ENCODE measurements around the gene MARCHF7.

Gene MARCHF7

DNA sequence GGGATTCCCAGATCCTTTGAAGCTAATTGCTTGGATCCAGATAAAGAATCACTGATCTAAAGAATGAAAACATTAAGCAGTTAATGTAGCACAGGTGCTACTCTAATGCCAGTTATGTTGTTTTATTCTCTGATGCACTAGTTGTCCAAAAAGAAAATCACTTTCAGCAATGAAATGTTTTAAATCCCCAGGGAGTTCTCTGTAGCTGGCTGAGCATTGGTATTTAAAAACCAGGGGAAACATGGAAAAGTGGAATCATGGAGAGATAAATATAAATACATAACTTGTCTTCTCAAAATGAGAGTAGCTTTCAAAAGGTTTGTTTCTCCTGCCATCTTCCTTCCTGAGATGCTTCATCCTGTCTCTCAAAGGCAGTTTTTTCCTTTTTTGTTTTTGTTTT, 48.0 kb downstream of the MARCHF7 start:
- Histone ChIP-seq H3K79me2 (ENCODE audit: low read length) (peaks cover 19% of the 10 kb centered on the region), H3K9me3 (ENCODE audit: insufficient read depth, low read length) (no peaks in the 10 kb centered on the region), H4K20me1 (ENCODE audit: insufficient read depth, low read length) (peaks cover 22% of the 10 kb centered on the region), H3K27me3 (ENCODE audit: low read depth, low read length) (no peaks in the 10 kb centered on the region), H2AFZ (ENCODE audit: low read depth, low read length) (no peak overlapping the region), H3K27ac (ENCODE audit: low read length) (no peak overlapping the region), H3K36me3 (replicated peaks; ENCODE audit: low read depth, low read length) (peaks cover 57% of the 10 kb centered on the region), H3K9ac (ENCODE audit: low read length) (no peak overlapping the region), H3K4me2 (ENCODE audit: low read length) (no peak overlapping the region), H3K4me1 (ENCODE audit: low read length) (no peaks in the 10 kb centered on the region), H3K4me3 (ENCODE audit: low read length) (no peak overlapping the region)
- TF ChIP-seq EZH2phosphoT487 (IDR thresholded peaks at IDR 0.05; ENCODE audit: low read depth) (no peak), CTCF (IDR thresholded peaks at IDR 0.05; ENCODE audit: low read depth, low read length) (no peak)

DNA sequence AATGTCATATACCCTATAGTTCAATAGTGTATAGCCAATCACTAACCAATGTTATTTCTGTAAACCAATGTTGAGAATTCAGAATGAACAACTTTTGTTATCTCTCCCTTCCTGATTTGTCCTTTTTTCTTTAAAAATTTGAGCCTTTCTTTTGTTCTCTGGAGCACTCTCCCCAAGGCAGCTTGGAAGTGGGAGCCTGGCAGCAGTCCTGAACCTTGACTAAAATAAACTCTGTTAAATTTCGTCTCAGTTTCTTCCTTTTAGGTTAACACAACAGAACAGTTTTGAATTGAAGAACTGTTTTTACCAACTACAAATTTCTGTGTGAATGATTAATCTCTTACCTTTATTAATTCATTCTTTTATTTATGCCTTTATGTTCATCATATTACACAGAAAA, 49.8 kb downstream of the MARCHF7 start:
- Histone ChIP-seq H3K9me3 (ENCODE audit: insufficient read depth, low read length) (no peaks in the 10 kb centered on the region), H3K27ac (ENCODE audit: low read length) (no peak overlapping the region), H3K79me2 (ENCODE audit: low read length) (peaks cover 8% of the 10 kb centered on the region), H3K9ac (ENCODE audit: low read length) (no peak overlapping the region), H3K36me3 (replicated peaks; ENCODE audit: low read depth, low read length) (peaks cover 59% of the 10 kb centered on the region), H3K4me2 (ENCODE audit: low read length) (no peak overlapping the region), H4K20me1 (ENCODE audit: insufficient read depth, low read length) (peaks cover 14% of the 10 kb centered on the region), H2AFZ (ENCODE audit: low read depth, low read length) (no peak overlapping the region), H3K27me3 (ENCODE audit: low read depth, low read length) (no peaks in the 10 kb centered on the region), H3K4me3 (ENCODE audit: low read length) (no peak overlapping the region), H3K4me1 (ENCODE audit: low read length) (no peaks in the 10 kb centered on the region)
- TF ChIP-seq EZH2phosphoT487 (IDR thresholded peaks at IDR 0.05; ENCODE audit: low read depth), result no peak
- TF ChIP-seq CTCF (IDR thresholded peaks at IDR 0.05; ENCODE audit: low read depth, low read length), result no peak

Data from OCI-LY3 (cell line).